Measurements from ENCODE around the gene OASL. TPM values are rescaled to one million over a fixed set of nuclear protein-coding genes. Genes with fewer than 3 reads are reported as not detected.

Gene OASL
- total RNA-seq, 1 experiment from 2014 or later: not detected

DNA sequence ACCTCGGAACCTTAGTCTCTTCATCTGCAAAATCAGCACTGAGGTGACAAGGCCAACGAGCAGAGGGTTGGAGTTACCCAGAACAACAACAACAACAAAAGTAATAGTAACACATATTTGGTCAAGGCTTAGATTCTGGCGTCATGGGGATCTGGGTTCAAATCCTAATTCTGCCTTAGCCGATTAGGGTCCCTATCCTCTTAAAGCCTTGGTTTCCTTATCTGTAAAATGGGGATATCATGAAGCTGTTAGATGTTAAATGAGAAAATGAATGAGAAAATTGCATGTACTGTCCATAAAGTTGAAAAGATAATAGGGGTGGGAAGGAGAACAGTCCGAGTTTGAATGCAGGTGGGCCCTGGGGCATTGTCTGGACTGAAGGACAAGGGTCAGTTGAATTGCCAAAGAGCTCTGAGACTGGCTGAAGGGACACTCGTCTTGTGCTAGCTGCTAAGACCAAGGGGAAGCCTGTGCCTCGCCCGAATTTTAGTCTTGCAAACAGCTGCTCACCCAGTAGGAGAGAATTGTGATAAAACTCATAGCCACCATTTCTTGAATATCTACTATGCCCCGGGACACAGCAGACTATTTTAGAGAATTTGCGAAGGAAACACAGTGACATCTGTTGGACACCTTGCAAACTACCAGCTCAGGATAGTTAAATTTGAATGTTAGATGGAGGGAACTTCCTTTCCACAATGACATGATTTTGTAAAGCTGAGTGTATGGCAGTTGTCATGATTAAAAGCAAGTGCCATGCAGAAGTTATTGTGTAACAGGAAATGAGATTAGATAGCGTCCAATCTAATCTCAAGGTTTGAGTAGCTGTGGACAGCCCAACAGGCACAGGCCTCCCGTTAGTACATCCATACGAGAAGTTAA lies 67.5 kb downstream of the OASL start:
- TF ChIP-seq CTCF (conservative IDR thresholded peaks at IDR 0.05): peak; percentile 83

More for the DNA sequence above, 67.5 kb downstream of the OASL start:
- Histone ChIP-seq H4K5ac (ENCODE audit: insufficient read length, low read depth, low read length) (no peak overlapping the region), H2BK5ac (ENCODE audit: insufficient read length, low read length) (no peak overlapping the region), H3T11ph (ENCODE audit: low read length) (no peak overlapping the region), H3K4me1 (ENCODE audit: insufficient read depth, low read length) (peaks cover 3% of the 10 kb centered on the region; the same call in 1 of the 2 replicates), H3K27me3 (ENCODE audit: insufficient read depth, low read length) (no peaks in the 10 kb centered on the region), H3K18ac (ENCODE audit: insufficient read length, low read depth, low read length) (no peak overlapping the region), H2BK15ac (ENCODE audit: low read depth, low read length) (no peak overlapping the region), H3K27ac (ENCODE audit: insufficient read length, low read depth, low read length) (no peak overlapping the region), H3K79me2 (ENCODE audit: insufficient read depth, low read length) (no peaks in the 10 kb centered on the region), H3K4ac (ENCODE audit: low read depth, low read length) (no peak overlapping the region), H3K23me2 (ENCODE audit: insufficient read length, low read depth, low read length, poor library complexity, severe bottlenecking) (no peaks in the 10 kb centered on the region), H3K23ac (ENCODE audit: insufficient read length, low read depth, low read length) (no peak overlapping the region), H4K8ac (replicated peaks; ENCODE audit: insufficient read length, low read depth, low read length) (no peak overlapping the region), H3K9ac (ENCODE audit: extremely low read depth, insufficient read length, low read length) (no peak overlapping the region), H4K91ac (ENCODE audit: insufficient read length, low read depth, low read length) (no peak overlapping the region), H3K56ac (ENCODE audit: insufficient read length, low read depth, low read length) (no peak overlapping the region), H2BK12ac (ENCODE audit: insufficient read length, low read depth, low read length) (no peak overlapping the region), H2AK5ac (ENCODE audit: insufficient read length, low read length) (no peak overlapping the region), H3K9me3 (ENCODE audit: control insufficient read depth, low read depth, low read length) (no peaks in the 10 kb centered on the region), H2AFZ (ENCODE audit: low read length) (no peak overlapping the region), H4K20me1 (ENCODE audit: control insufficient read depth, insufficient read depth, insufficient read length) (no peaks in the 10 kb centered on the region), H3K79me1 (ENCODE audit: insufficient read depth, low read depth, low read length, poor library complexity, severe bottlenecking) (no peaks in the 10 kb centered on the region), H2BK20ac (ENCODE audit: low read depth, low read length, poor library complexity, severe bottlenecking) (no peak overlapping the region), H2BK120ac (ENCODE audit: low read depth, low read length, poor library complexity, severe bottlenecking) (no peak overlapping the region), H3K4me2 (ENCODE audit: insufficient read depth, insufficient read length, low read length) (no peak overlapping the region), H3K14ac (ENCODE audit: insufficient read depth, low read length) (no peak overlapping the region)
- Mint-ChIP-seq H3K4me3 (no peak overlapping the region; a peak in 1 of 5 replicates), H3K27me3 (ENCODE audit: low read depth) (no peaks in the 10 kb centered on the region), H3K36me3 (ENCODE audit: insufficient read depth in 1 of 3, low read depth in 3 of 3) (no peaks in the 10 kb centered on the region), H3K27ac (peak overlapping the region in 1 of 3 experiments; percentile 84; a peak in 1 of 7 replicates), H3K9me3 (no peaks in the 10 kb centered on the region), H3K4me1 (peaks cover 12 to 23% of the 10 kb centered on the region in 2 experiments)
- no CpG with 5 or more reads among the region's 13 CpGs for WGBS (ENCODE audit: extremely low coverage, insufficient read length, low lambda C conversion rate)
- no peak for DNase-seq

Measured in H9 (cell line).